ENCODE data around the gene POLR3B.

The POLR3B gene

GRCh38 chr12:106487664-106488063 is 130.1 kb downstream of the POLR3B start:
- peaks cover 15% of the 10 kb centered on the region for H3K4me1 ChIP-seq (ENCODE audit: insufficient read depth, low read length)

GRCh38 chr12:106488884-106489283 is 131.3 kb downstream of the POLR3B start:
- Histone ChIP-seq H3K9me3 (ENCODE audit: insufficient read depth, low read depth, low read length) (no peaks in the 10 kb centered on the region), H3K4me3 (ENCODE audit: low read length) (no peak overlapping the region), H3K36me3 (ENCODE audit: insufficient read depth, low read depth, low read length) (no peaks in the 10 kb centered on the region), H3K27me3 (ENCODE audit: insufficient read depth, low read length) (no peaks in the 10 kb centered on the region), H3K9ac (ENCODE audit: low read depth, low read length) (no peak overlapping the region), H3K4me1 (ENCODE audit: insufficient read depth, low read length) (peaks cover 17% of the 10 kb centered on the region), H3K27ac (ENCODE audit: low read length) (no peak overlapping the region)

More at GRCh38 chr12:106487664-106488063, 130.1 kb downstream of the POLR3B start:
- Histone ChIP-seq H3K9me3 (ENCODE audit: insufficient read depth, low read depth, low read length) (no peaks in the 10 kb centered on the region), H3K4me3 (ENCODE audit: low read length) (no peak overlapping the region), H3K9ac (ENCODE audit: low read depth, low read length) (no peak overlapping the region), H3K27ac (ENCODE audit: low read length) (no peak overlapping the region), H3K27me3 (ENCODE audit: insufficient read depth, low read length) (no peaks in the 10 kb centered on the region), H3K36me3 (ENCODE audit: insufficient read depth, low read depth, low read length) (no peaks in the 10 kb centered on the region)

GRCh38 chr12:106490264-106490663 is 132.7 kb downstream of the POLR3B start:
- Histone ChIP-seq H3K4me1 (ENCODE audit: insufficient read depth, low read length) (peaks cover 22% of the 10 kb centered on the region), H3K27me3 (ENCODE audit: insufficient read depth, low read length) (no peaks in the 10 kb centered on the region), H3K36me3 (ENCODE audit: insufficient read depth, low read depth, low read length) (no peaks in the 10 kb centered on the region), H3K4me3 (ENCODE audit: low read length) (no peak overlapping the region), H3K9ac (ENCODE audit: low read depth, low read length) (no peak overlapping the region), H3K27ac (ENCODE audit: low read length) (no peak overlapping the region), H3K9me3 (ENCODE audit: insufficient read depth, low read depth, low read length) (no peaks in the 10 kb centered on the region)

- no peaks in the 10 kb centered on the region for H3K36me3 ChIP-seq (ENCODE audit: insufficient read depth, low read depth, low read length)
- no peak overlapping the region for H3K4me3 ChIP-seq (ENCODE audit: low read length)
- H3K27ac ChIP-seq (ENCODE audit: low read length): no peak overlapping the region
- H3K9me3 ChIP-seq (ENCODE audit: insufficient read depth, low read depth, low read length): no peaks in the 10 kb centered on the region
- peaks cover 22% of the 10 kb centered on the region for H3K4me1 ChIP-seq (ENCODE audit: insufficient read depth, low read length)
- H3K27me3 ChIP-seq (ENCODE audit: insufficient read depth, low read length): no peaks in the 10 kb centered on the region
- no peak overlapping the region for H3K9ac ChIP-seq (ENCODE audit: low read depth, low read length)
Observed at GRCh38 chr12:106492857-106493256, 135.3 kb downstream of the POLR3B start.

GRCh38 chr12:106493531-106493930 is 136.0 kb downstream of the POLR3B start:
- Histone ChIP-seq H3K27ac (ENCODE audit: low read length) (no peak overlapping the region), H3K9ac (ENCODE audit: low read depth, low read length) (peak overlapping the region; percentile 21; the same call in 1 of the 2 replicates)

GRCh38 chr12:106495354-106495965 is 137.9 kb downstream of the POLR3B start:
- no peaks in the 10 kb centered on the region for H3K9me3 ChIP-seq (ENCODE audit: insufficient read depth, low read depth, low read length)
- no peaks in the 10 kb centered on the region for H3K27me3 ChIP-seq (ENCODE audit: insufficient read depth, low read length)
- H3K9ac ChIP-seq (ENCODE audit: low read depth, low read length): no peak overlapping the region
- H3K27ac ChIP-seq (ENCODE audit: low read length): no peak overlapping the region
- H3K36me3 ChIP-seq (ENCODE audit: insufficient read depth, low read depth, low read length): peaks cover 4% of the 10 kb centered on the region; the same call in 1 of the 2 replicates
- H3K4me1 ChIP-seq (ENCODE audit: insufficient read depth, low read length): peaks cover 15% of the 10 kb centered on the region; the same call in 1 of the 2 replicates
- no peak overlapping the region for H3K4me3 ChIP-seq (ENCODE audit: low read length)

More at GRCh38 chr12:106493531-106493930, 136.0 kb downstream of the POLR3B start:
- Histone ChIP-seq H3K36me3 (ENCODE audit: insufficient read depth, low read depth, low read length) (no peaks in the 10 kb centered on the region), H3K4me1 (ENCODE audit: insufficient read depth, low read length) (peaks cover 22% of the 10 kb centered on the region), H3K27me3 (ENCODE audit: insufficient read depth, low read length) (no peaks in the 10 kb centered on the region), H3K4me3 (ENCODE audit: low read length) (no peak overlapping the region), H3K9me3 (ENCODE audit: insufficient read depth, low read depth, low read length) (no peaks in the 10 kb centered on the region)

- Histone ChIP-seq H3K4me3 (ENCODE audit: low read length) (no peak overlapping the region), H3K9ac (ENCODE audit: low read depth, low read length) (no peak overlapping the region), H3K9me3 (ENCODE audit: insufficient read depth, low read depth, low read length) (no peaks in the 10 kb centered on the region), H3K27me3 (ENCODE audit: insufficient read depth, low read length) (no peaks in the 10 kb centered on the region), H3K36me3 (ENCODE audit: insufficient read depth, low read depth, low read length) (peaks cover 14% of the 10 kb centered on the region; the same call in 1 of the 2 replicates), H3K4me1 (ENCODE audit: insufficient read depth, low read length) (peaks cover 7% of the 10 kb centered on the region; the same call in 1 of the 2 replicates), H3K27ac (ENCODE audit: low read length) (no peak overlapping the region)
Observed at GRCh38 chr12:106498056-106498455, 140.5 kb downstream of the POLR3B start.

GRCh38 chr12:106499628-106500027 is 142.1 kb downstream of the POLR3B start:
- no peaks in the 10 kb centered on the region for H3K27me3 ChIP-seq (ENCODE audit: insufficient read depth, low read length)
- no peaks in the 10 kb centered on the region for H3K9me3 ChIP-seq (ENCODE audit: insufficient read depth, low read depth, low read length)
- no peaks in the 10 kb centered on the region for H3K4me1 ChIP-seq (ENCODE audit: insufficient read depth, low read length)
- no peak overlapping the region for H3K4me3 ChIP-seq (ENCODE audit: low read length)
- H3K36me3 ChIP-seq (ENCODE audit: insufficient read depth, low read depth, low read length): peaks cover 18% of the 10 kb centered on the region
- no peak overlapping the region for H3K27ac ChIP-seq (ENCODE audit: low read length)
- H3K9ac ChIP-seq (ENCODE audit: low read depth, low read length): no peak overlapping the region

GRCh38 chr12:106506691-106507090 is 149.1 kb downstream of the POLR3B start:
- H3K9ac ChIP-seq (ENCODE audit: low read depth, low read length): no peak overlapping the region
- H3K9me3 ChIP-seq (ENCODE audit: insufficient read depth, low read depth, low read length): no peaks in the 10 kb centered on the region
- peaks cover 7% of the 10 kb centered on the region; the same call in 1 of the 2 replicates for H3K4me1 ChIP-seq (ENCODE audit: insufficient read depth, low read length)

GRCh38 chr12:106508966-106509365 is 151.4 kb downstream of the POLR3B start:
- H3K27me3 ChIP-seq (ENCODE audit: insufficient read depth, low read length): no peaks in the 10 kb centered on the region
- no peak overlapping the region for H3K9ac ChIP-seq (ENCODE audit: low read depth, low read length)
- no peak overlapping the region for H3K27ac ChIP-seq (ENCODE audit: low read length)
- H3K4me3 ChIP-seq (ENCODE audit: low read length): no peak overlapping the region
- H3K36me3 ChIP-seq (ENCODE audit: insufficient read depth, low read depth, low read length): peaks cover 15% of the 10 kb centered on the region
- H3K9me3 ChIP-seq (ENCODE audit: insufficient read depth, low read depth, low read length): no peaks in the 10 kb centered on the region
- peaks cover 7% of the 10 kb centered on the region; the same call in 1 of the 2 replicates for H3K4me1 ChIP-seq (ENCODE audit: insufficient read depth, low read length)

More at GRCh38 chr12:106506691-106507090, 149.1 kb downstream of the POLR3B start:
- H3K27ac ChIP-seq (ENCODE audit: low read length): no peak overlapping the region
- H3K27me3 ChIP-seq (ENCODE audit: insufficient read depth, low read length): no peaks in the 10 kb centered on the region
- peaks cover 20% of the 10 kb centered on the region for H3K36me3 ChIP-seq (ENCODE audit: insufficient read depth, low read depth, low read length)
- no peak overlapping the region for H3K4me3 ChIP-seq (ENCODE audit: low read length)

GRCh38 chr12:106511365-106511764 is 153.8 kb downstream of the POLR3B start:
- Histone ChIP-seq H3K27ac (ENCODE audit: low read length) (no peak overlapping the region), H3K27me3 (ENCODE audit: insufficient read depth, low read length) (no peaks in the 10 kb centered on the region), H3K36me3 (ENCODE audit: insufficient read depth, low read depth, low read length) (peaks cover 11% of the 10 kb centered on the region; the same call in 1 of the 2 replicates), H3K9me3 (ENCODE audit: insufficient read depth, low read depth, low read length) (no peaks in the 10 kb centered on the region), H3K4me1 (ENCODE audit: insufficient read depth, low read length) (peaks cover under 1% of the 10 kb centered on the region; the same call in 1 of the 2 replicates), H3K9ac (ENCODE audit: low read depth, low read length) (no peak overlapping the region), H3K4me3 (ENCODE audit: low read length) (no peak overlapping the region)

GRCh38 chr12:106517314-106517713 is 159.8 kb downstream of the POLR3B start:
- H3K9me3 ChIP-seq (ENCODE audit: insufficient read depth, low read depth, low read length): no peaks in the 10 kb centered on the region
- no peaks in the 10 kb centered on the region for H3K36me3 ChIP-seq (ENCODE audit: insufficient read depth, low read depth, low read length)

More at GRCh38 chr12:106517314-106517713, 159.8 kb downstream of the POLR3B start:
- H3K4me3 ChIP-seq (ENCODE audit: low read length): no peak overlapping the region
- no peak overlapping the region for H3K27ac ChIP-seq (ENCODE audit: low read length)
- no peaks in the 10 kb centered on the region for H3K4me1 ChIP-seq (ENCODE audit: insufficient read depth, low read length)
- H3K27me3 ChIP-seq (ENCODE audit: insufficient read depth, low read length): no peaks in the 10 kb centered on the region
- H3K9ac ChIP-seq (ENCODE audit: low read depth, low read length): no peak overlapping the region

Data from iPS-20b (cell line).